ENCODE measurements around the gene SMAD5.

SMAD5 gene

DNA sequence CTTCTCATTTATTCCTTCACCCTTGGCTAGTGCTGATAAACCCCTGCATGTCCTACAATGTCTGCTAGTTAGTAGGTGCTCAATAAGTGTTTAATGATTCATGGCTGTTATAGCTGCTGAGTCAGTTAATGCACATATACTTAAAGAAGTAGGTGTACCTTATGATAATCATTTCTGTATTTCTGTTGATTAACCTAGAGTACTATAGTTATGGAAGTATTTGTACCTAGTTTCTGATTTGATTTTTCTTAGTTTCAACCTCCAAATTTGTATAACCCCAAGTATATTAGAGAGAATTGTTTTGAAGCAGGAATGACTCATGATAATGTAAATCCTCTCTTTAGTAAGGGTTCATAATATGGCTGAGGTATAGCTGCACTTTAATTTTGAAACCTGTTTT is 8.9 kb downstream of the SMAD5 start:
- peaks cover 50% of the 10 kb centered on the region for H3K4me1 ChIP-seq (ENCODE audit: control insufficient read depth, insufficient read depth, low read length)
- H3K27ac ChIP-seq (ENCODE audit: extremely low read depth, low read depth, low read length) = no peak overlapping the region
- peak; percentile 97 for TF ChIP-seq ZNF664 (tag by site-specific recombination; IDR thresholded peaks at IDR 0.05)
- TF ChIP-seq, protein P1, sequence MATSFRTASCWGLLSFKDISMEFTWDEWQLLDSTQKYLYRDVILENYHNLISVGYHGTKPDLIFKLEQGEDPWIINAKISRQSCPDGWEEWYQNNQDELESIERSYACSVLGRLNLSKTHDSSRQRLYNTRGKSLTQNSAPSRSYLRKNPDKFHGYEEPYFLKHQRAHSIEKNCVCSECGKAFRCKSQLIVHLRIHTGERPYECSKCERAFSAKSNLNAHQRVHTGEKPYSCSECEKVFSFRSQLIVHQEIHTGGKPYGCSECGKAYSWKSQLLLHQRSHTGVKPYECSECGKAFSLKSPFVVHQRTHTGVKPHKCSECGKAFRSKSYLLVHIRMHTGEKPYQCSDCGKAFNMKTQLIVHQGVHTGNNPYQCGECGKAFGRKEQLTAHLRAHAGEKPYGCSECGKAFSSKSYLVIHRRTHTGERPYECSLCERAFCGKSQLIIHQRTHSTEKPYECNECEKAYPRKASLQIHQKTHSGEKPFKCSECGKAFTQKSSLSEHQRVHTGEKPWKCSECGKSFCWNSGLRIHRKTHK (tag by site-specific recombination; IDR thresholded peaks at IDR 0.05) = no peak
- no peaks in the 10 kb centered on the region for H3K9me3 ChIP-seq (ENCODE audit: control insufficient read depth, insufficient read depth, low read depth, low read length)
- CTCF ChIA-PET = interaction anchor here (0.7 to 1.5 kb wide), 2 partner anchors 32 to 675 kb away, joined by 3 to 5 read pairs; no protein-coding TSS in a partner anchor
- POLR2A ChIA-PET = interaction anchor here (3.7 kb wide), 1 partner anchor 9 kb away, joined by 12 read pairs; the partner anchor contains the start of gene SMAD5
- H3K4me3 ChIP-seq (ENCODE audit: low read depth, low read length) = no peak overlapping the region
- H3K36me3 ChIP-seq (ENCODE audit: control insufficient read depth in 2 of 2, insufficient read depth in 1 of 2, low read length in 2 of 2) = no peaks in the 10 kb centered on the region

DNA sequence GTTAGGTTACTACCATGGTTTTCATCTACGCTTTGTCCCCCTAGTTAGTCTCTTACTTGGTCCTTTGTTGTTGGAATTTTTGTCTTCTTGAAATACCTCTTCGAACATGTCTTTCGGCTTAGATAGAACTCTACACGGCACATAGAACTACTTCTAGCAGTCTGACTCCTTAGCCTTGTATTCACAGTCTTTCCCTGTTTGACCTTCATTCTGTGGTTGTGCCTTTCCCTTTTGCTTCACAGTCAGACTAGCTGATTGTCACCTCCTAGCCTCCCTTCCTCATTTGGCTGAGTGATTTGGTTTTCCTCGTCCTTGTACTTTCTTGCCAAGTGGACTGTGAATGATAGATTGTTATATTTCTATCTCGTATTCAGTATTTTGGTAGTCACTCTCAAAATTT is 10.7 kb downstream of the SMAD5 start:
- POLR2A ChIA-PET = interaction anchor here (1.6 to 3.7 kb wide), 2 partner anchors 10 to 13 kb away, joined by 4 to 12 read pairs; partner anchors contain the start of gene SMAD5
- Histone ChIP-seq H3K36me3 (ENCODE audit: control insufficient read depth in 2 of 2, insufficient read depth in 1 of 2, low read length in 2 of 2) (no peaks in the 10 kb centered on the region), H3K4me3 (ENCODE audit: low read depth, low read length) (no peak overlapping the region), H3K4me1 (ENCODE audit: control insufficient read depth, insufficient read depth, low read length) (peaks cover 44% of the 10 kb centered on the region), H3K9me3 (ENCODE audit: control insufficient read depth, insufficient read depth, low read depth, low read length) (no peaks in the 10 kb centered on the region), H3K27ac (ENCODE audit: extremely low read depth, low read depth, low read length) (no peak overlapping the region)
- TF ChIP-seq ZBTB21 (tag by site-specific recombination; IDR thresholded peaks at IDR 0.05) (no peak), ZNF473 (tag by site-specific recombination; IDR thresholded peaks at IDR 0.05) (no peak), ZBTB17 (tag by site-specific recombination; IDR thresholded peaks at IDR 0.05) (no peak), PRDM1 (tag by site-specific recombination; IDR thresholded peaks at IDR 0.05) (peak; percentile 44; the same call in 1 of the 2 replicates)
- CTCF ChIA-PET = interaction anchor here (0.7 to 1.6 kb wide), 2 partner anchors 10 to 61 kb away, joined by 3 to 4 read pairs; no protein-coding TSS in a partner anchor

DNA sequence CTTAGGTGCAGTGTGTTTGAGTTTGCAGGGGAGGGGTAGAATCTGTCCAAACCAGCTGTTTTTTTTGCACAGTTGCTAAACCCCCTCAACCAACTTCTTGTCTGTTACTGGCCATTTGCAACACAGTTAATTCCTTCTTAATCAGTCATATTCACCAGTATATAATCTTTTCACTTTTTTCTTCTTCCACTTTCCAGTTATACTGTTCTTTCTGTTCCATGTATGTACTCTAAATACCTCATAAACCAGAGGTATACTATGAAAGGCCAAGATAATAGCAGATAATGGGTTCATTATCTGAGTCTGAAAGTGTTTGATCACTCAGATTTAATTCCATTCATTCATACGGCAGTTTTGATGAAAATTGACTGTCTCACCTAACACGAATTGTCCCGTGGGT is 11.1 kb downstream of the SMAD5 start:
- no peaks in the 10 kb centered on the region for H3K36me3 ChIP-seq (ENCODE audit: control insufficient read depth in 2 of 2, insufficient read depth in 1 of 2, low read length in 2 of 2)
- H3K4me1 ChIP-seq (ENCODE audit: control insufficient read depth, insufficient read depth, low read length) = peaks cover 44% of the 10 kb centered on the region
- H3K27ac ChIP-seq (ENCODE audit: extremely low read depth, low read depth, low read length) = no peak overlapping the region
- H3K4me3 ChIP-seq (ENCODE audit: low read depth, low read length) = no peak overlapping the region
- no peak for TF ChIP-seq ZNF2 (tag by site-specific recombination; IDR thresholded peaks at IDR 0.05)
- no peak for TF ChIP-seq HOXD13 (CRISPR knock-in tag; IDR thresholded peaks at IDR 0.05; ENCODE audit: borderline replicate concordance)
- no peak for TF ChIP-seq SP2 (tag by site-specific recombination; IDR thresholded peaks at IDR 0.05)
- TF ChIP-seq FEZF1 (tag by site-specific recombination; IDR thresholded peaks at IDR 0.05) = no peak; the same call in 1 of the 2 replicates
- TF ChIP-seq, protein P2, sequence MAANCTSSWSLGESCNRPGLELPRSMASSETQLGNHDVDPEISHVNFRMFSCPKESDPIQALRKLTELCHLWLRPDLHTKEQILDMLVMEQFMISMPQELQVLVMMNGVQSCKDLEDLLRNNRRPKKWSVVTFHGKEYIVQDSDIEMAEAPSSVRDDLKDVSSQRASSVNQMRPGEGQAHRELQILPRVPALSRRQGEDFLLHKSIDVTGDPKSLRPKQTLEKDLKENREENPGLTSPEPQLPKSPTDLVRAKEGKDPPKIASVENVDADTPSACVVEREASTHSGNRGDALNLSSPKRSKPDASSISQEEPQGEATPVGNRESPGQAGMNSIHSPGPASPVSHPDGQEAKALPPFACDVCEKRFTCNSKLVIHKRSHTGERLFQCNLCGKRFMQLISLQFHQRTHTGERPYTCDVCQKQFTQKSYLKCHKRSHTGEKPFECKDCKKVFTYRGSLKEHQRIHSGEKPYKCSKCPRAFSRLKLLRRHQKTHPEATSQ (tag by site-specific recombination; IDR thresholded peaks at IDR 0.05) = no peak
- TF ChIP-seq ZNF548 (tag by site-specific recombination; IDR thresholded peaks at IDR 0.05) = no peak
- TF ChIP-seq ZSCAN23 (tag by site-specific recombination; IDR thresholded peaks at IDR 0.05) = no peak
- TF ChIP-seq ZNF341 (tag by site-specific recombination; IDR thresholded peaks at IDR 0.05; ENCODE audit: low read depth) = 0 out of 2 replicates have a peak, but pooled peaks have one; percentile 41
- TF ChIP-seq, protein P3, sequence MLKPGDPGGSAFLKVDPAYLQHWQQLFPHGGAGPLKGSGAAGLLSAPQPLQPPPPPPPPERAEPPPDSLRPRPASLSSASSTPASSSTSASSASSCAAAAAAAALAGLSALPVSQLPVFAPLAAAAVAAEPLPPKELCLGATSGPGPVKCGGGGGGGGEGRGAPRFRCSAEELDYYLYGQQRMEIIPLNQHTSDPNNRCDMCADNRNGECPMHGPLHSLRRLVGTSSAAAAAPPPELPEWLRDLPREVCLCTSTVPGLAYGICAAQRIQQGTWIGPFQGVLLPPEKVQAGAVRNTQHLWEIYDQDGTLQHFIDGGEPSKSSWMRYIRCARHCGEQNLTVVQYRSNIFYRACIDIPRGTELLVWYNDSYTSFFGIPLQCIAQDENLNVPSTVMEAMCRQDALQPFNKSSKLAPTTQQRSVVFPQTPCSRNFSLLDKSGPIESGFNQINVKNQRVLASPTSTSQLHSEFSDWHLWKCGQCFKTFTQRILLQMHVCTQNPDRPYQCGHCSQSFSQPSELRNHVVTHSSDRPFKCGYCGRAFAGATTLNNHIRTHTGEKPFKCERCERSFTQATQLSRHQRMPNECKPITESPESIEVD (tag by site-specific recombination; IDR thresholded peaks at IDR 0.05) = peak; percentile 78
- no peak for TF ChIP-seq ZNF544 (tag by site-specific recombination; IDR thresholded peaks at IDR 0.05)
- no peak for TF ChIP-seq ZNF660 (tag by site-specific recombination; IDR thresholded peaks at IDR 0.05)
- H3K9me3 ChIP-seq (ENCODE audit: control insufficient read depth, insufficient read depth, low read depth, low read length) = no peaks in the 10 kb centered on the region
- CTCF ChIA-PET = interaction anchor here (1.6 kb wide), 1 partner anchor 10 kb away, joined by 4 read pairs; no protein-coding TSS in a partner anchor
- POLR2A ChIA-PET = interaction anchor here (1.6 to 3.7 kb wide), 2 partner anchors 11 to 13 kb away, joined by 4 to 12 read pairs; partner anchors contain the start of gene SMAD5

Data from HEK293 (cell line).